GM19043 (cell line): ENCODE data around the gene LAP3.

Source experiments
- ATAC-seq: cut with Tn5 transposase; IDR thresholded peaks from one replicate; pipeline ENCODE4 v1.9.1; 2021; ENCODE audit warnings: low read depth; ENCODE audit not compliant: unreplicated experiment

LAP3 gene

DNA sequence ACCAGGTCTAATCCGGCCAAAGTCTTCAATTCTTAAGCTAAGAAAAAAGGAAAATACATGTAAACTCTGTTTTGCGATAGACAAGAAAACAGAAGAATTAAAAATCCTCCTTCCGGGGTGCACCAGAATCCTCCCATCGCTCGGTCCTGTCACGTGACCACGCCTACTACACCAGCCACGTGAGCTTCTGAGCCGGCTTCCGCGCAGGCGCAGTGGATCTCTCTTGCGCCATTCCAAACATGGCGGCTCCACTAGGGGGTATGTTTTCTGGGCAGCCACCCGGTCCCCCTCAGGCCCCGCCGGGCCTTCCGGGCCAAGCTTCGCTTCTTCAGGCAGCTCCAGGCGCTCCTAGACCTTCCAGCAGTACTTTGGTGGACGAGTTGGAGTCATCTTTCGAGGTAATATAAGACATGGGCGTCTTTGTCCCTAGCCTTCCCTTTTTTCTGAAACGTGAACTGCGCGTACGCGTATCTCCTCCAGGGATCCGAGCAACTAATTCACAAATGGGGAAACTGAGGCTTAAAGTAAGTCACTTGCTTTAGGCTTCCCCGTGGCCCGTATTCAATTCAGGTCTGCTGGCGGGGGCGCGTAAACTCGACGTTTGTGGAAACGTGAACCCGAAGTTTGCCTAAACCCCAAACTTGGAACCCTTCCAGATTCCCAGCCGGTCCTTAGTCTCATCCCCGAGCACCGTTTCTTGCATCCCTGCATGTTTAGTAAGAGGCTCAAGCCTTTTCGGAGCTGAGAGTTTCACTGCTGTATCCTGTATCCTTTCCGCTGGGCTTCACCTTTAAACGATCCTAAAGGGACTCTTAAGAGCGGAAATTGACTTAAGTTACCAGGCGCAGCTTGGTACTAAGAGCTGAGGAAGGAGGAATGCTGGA lies 37.7 kb downstream of the LAP3 start, which contains the start of gene MED28:
TSS of gene MED28 (plus strand) at position 226 of the 884 bp plus-strand sequence. CDS start at position 240, 14 bp downstream.
- ATAC-seq, result peak; percentile 91

DNA sequence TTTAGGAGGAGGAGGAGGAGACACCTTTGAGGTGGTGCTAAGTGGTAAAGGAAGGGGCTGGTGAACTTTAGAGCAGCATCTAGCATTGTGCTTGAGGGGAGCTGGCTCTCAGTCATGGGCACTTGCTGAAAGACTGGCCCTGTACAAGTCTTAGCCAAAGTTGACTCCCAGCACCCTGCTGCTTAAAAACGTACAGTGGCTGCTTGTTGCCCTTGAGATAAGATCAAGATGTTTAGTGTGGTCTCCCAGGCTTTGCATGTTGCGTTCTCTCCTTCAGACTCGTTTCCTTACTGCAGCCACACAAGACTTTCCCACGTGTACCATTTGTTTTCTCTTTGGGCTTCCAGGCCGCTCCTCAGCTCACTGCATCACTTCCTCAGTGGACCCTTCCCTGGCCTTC lies 39.3 kb downstream of the LAP3 start:
- ATAC-seq, result no peak

DNA sequence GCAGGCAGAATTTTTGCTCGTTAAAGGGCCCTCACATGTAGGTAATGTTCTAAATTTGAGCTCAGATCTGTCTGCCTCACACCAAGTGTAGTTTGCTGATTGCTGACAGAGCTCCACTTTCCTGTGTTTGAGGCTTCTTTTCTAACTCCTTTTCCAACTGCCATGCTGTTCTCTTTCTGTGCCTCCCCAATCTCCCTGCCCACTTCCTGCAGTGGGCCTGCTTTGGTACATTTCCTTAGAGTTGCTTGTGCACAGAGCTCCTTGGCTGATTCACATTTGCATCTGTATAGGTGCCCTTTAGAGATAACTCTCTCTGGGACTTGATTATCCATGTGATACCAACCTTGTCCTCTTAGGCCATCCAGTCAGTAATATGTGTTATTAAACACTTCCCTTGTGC lies 41.9 kb downstream of the LAP3 start:
- ATAC-seq, result no peak

DNA sequence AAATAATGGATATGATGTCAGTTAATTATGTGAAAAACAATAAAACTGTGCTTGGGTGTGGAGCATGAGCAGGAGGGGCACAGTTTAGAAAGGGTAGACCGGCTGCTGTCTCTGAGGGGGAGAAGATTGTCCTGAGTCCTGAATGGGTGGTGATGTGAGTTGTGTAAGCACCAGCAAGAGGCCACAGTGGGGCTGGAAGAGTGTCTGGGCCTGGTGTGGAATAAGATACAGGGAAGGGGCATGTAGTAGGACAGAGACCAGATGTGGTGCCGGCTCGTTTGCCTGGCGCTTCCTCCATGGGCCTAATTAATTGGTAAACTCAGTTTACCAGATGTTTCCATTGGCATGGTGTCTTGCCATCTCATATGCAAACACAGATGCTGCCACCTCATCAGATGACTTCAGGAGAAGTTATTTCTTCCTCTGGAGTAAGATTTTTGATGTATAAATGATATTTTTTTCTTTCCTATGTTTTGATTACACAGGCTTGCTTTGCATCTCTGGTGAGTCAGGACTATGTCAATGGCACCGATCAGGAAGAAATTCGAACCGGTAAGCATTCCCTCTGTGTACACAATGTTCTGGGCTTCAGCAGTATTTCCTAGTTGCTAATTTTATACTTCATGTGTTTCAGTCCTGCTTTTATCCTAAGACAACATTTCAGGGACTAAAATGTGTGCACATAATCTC lies 42.6 kb downstream of the LAP3 start:
- no peak for ATAC-seq

DNA sequence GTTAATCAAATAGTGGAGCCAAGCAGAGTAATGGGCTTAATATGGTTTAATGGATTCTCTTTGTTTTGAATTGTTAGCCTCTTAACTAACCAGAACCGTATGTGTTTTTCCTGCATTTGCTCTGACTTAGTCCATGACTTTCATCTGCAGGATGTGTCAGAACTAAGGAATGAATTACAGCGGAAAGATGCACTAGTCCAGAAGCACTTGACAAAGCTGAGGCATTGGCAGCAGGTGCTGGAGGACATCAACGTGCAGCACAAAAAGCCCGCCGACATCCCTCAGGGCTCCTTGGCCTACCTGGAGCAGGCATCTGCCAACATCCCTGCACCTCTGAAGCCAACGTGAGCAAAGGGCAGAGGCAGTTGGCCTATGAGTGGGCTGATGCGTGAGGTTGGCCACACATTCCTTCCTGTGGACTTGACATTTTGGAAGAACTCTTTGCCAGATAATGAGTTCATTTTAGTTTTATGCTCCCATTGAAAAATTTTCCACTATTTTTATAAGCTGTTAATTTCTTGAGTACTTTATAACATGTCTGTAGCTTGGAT lies 46.5 kb downstream of the LAP3 start:
- ATAC-seq, result no peak

DNA sequence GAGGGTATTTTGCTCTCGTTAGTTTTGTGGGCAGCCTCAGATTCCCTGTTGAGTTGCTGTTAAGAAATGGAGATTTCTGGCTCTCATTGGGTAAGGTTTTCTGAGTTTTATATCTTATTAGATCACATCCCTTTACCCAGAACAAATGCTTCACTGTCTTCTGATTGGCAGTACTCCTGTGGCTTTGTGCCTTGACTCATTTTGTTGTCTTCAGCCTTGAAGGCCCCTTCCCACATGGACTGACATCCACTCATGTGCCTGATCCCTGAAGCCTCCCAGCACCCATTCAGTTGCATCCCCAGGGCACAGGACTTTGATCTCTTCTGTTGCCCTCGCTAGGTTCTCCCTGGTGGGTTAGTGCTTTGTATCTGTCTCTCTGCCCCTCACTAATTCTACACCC lies 47.8 kb downstream of the LAP3 start:
- ATAC-seq, result no peak

DNA sequence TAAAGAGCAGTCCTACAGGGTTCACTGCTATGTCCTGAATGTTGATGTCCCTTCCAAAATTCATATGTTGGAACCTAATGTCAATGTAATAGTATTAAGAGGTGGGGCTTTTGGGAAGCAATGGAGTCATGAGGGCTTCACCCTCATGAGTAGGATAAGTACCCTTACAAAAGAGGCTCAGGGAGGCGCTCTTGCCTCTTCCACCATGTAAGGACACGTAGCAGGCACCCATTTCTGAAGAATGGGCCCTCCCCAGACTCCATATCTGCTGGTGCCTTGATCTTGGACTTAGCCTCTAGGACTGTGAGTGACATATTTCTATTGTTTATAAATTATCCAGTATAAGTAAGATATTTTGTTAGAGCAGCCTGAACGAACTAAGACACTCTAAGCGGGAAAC lies 53.2 kb downstream of the LAP3 start:
- ATAC-seq, result no peak

DNA sequence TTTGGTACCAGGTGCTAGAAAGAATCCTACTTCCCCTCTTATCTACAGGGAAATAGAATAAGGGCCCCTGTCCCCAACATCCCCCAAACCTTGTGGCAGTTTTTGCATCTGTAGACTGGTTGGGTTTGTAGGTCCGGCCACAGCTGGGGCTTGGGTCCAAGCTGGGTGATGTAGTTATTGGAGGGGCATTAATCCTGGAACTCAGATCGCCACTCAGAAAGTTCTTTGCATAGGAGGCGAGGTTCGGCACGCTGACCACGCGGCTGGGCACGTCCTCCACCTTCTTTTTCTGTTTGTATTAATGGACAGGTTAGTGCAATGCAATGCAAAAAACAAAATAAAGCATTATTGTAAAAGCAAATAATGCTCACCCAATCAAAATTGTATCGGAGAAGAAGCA lies 56.6 kb downstream of the LAP3 start:
- no peak for ATAC-seq

DNA sequence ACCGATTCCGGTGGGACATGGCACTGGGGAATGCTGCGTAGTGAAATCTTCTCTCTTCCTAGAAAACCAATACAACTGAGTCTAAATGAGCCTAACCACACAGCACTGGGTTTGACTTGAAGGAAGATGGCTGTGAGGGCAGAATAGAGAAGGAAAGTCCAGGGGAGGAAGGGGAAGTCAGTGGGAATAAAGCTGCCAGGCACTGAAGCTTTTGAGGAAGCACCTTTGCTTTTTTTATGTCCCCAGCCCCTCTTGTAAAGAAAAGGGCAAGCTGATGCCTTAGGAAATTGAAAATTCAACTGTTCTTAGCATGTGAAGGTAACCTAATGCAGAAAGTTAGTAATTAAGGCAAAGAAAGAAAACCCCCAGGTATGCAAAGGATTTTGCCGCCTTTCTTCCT lies 58.1 kb downstream of the LAP3 start:
- ATAC-seq, result no peak

DNA sequence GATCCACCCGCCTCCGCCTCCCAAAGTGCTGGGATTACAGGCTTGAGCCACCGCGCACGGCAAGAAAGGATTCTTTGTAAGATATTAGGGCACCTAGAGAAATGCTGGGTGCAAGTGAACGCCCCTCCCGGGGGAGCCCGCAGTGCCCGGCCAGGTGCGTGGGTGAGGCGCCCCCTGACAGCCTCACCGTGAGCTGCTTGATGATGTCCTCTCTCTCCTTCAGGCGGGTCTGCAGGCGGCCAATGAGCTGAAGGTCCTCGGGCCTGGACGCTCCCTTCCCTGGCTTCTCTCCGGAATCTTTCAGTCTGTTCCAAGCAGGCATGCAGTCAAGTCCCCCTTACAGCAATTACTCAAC lies 59.3 kb downstream of the LAP3 start:
- no peak for ATAC-seq

DNA sequence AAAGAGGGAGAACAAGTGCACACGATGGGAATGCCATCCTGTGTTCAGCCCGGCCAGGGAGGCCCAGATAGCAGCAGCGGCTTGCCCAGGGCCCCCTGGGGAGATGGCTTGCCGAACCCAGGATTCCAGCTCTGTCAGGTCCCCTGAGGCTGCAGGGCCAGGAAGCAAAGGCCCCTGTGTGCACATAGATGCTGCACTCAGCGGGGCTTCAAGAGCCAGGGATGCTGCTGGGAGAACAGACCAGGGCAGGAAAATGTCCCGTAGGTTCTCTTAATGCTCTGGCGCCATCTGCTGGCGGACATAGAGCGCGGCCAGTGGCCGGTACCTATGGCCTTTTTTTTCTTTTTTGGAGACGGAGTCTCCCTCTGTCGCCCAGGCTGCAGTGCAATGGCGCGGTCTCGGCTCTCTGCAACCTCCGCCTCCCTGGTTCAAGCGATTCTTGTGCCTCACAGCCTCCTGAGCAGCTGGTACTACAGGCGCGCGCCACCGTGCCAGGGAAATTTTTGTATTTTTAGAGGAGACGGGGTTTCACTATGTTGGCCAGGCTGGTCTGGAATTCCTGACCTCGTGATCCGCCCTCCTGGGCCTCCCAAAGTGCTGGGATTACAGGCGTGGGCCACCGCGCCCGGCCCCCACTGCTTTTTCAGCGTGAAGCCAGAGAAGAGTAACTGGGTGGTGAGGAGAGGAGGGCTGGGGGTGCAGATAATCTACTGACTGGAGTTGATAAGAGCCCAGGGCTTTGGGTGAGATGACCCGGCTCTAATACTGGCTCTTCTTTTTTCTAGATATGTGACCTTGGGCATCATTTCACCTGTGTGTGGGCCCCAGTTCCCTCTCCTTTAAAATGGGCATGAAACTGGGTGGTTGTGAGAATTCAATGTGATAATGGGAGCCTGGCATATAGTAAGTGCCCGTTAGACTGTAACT lies 60.0 kb downstream of the LAP3 start:
- peak; percentile 95 for ATAC-seq

DNA sequence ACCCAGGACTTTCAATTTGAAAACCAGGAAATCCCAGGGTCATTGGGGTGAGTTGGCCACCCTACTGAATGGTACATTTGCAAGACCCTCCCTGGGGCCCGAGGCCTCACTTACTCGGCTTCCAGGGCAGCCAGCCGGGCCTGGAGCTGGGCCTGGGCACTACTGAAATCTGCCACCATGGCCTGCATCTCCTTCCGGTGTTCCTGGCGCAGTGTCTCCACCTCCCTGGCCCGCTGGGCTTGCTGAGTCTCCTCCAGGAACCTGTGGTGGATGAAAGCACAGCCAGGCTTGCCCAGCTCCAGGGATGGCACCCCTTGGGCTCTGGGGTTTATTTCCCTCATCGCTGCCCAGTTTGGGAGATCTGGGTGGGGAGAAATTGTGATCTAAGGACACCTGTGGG lies 62.1 kb downstream of the LAP3 start:
- no peak for ATAC-seq

DNA sequence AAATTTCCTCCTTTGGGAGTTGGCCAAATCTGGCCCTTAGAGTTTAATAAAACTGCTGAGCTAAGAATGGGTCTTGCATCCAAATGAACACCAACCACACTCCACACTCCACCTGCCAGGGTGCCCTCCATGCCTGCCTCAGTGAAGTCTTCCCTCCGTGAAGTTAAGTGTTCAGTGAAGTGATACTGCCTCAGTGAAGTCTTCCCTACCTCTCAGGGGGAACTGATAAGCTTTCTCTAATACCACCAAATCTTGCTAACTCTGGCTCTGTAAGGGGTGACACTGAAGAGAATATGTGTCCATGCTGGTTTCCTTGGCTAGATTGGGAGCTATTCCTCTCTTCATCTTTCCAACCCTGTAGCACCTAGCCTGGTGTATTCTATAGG lies 65.4 kb downstream of the LAP3 start:
- no peak for ATAC-seq

DNA sequence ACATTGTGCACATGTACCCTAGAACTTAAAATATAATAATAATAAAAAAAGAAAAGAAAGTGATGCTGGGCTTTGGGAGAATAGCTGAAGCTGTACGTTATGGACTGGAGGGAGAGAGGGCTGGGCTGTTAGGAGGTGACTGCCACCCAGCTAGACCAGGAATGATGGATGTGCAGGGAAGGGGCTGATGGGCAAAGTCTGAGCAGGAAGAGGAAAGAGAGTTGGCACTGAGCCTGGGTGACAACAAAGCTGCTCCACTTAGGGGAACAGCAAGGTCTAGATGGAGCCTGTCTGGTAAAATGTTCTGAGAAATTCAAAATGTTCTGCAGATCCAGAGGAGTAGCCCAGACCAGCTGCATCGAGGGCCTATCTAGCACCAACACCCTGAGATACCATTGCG lies 69.7 kb downstream of the LAP3 start:
- no peak for ATAC-seq

DNA sequence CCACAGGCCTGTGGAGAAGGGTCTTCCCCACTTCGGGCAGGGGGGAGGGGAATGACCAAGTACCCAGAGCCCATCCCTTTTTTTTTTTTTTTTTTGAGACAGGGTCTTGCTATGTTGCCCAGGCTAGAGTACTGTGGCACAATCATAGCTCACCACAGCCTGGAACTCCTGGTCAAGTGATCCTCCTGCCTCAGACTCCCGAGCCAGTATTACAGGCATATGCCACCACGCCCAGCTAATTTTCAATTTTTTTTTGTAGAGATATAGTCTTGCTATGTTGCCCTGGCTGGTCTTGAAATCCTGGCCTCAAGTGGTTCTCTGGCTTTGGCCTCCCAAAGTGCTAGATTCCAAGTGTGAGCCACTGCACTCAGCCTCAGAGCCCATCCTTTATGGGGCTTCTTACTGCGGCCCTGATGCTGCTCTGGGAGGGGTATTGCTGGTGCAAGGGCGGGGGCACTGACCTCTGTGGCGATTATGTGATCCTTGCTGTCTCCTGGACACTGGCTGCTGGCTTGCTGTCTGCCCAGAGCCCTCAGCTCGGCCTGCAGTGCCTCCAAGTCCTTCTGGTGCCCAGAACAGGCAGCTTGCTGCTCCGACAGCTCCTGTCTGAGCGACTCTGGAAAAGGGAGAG lies 70.3 kb downstream of the LAP3 start:
- no peak for ATAC-seq

DNA sequence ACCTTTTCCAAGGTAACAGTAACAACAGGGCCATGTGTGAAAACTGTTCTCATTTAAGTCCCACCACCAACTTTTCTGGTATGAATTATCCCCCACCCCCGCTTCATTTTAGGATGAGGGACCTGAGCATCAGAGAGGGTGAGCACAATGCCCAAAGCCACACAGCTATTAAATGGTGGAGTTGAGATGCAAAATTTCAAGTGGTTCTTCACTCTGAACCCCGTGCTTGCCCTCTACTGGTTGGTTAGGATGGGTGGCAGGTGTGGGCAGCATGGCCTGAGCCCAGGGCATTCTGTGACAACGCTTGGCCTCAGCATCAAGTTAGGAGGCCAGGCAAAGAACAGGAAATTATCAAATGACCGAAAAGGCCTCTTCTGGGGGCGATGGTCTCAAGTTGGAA lies 70.9 kb downstream of the LAP3 start:
- no peak for ATAC-seq

DNA sequence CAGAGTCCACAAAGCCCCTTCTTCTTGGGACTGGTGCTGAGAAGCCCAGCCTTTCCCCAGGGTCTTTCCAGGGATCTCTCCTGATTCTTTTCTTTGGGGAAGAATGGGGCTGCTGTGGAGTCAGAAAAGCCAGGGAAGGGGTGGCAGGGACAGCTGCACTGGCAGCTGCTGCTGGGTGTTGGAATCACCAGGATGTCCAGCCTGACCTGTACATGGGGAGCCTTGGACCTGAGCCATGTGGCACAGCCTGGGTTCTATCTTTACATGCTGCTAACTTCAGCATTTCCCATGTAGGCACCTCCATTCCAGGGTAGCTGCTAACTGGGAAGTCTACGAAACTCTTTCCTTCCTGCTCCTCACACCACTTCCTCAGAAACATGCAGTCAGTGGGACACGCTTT lies 73.4 kb downstream of the LAP3 start:
- ATAC-seq, result no peak

DNA sequence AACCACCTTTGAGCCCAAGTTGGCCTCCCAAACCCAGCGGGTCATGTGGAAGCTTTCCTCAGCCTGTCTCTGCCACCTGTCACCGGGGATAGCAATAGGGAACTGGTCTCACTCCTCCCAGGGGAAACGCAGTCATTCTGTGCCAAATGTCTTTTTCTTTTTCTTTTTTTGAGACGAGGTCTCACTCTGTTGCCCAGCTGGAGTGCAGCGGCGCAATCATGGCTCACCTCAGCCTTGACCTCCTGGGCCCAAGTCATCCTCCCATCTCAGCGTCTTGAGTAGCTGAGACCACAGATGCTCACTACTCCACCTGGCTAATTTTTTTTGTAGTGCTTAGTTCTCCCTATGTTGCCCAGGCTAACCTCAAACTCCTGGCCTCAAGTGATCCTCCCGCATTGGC lies 77.7 kb downstream of the LAP3 start:
- no peak for ATAC-seq

DNA sequence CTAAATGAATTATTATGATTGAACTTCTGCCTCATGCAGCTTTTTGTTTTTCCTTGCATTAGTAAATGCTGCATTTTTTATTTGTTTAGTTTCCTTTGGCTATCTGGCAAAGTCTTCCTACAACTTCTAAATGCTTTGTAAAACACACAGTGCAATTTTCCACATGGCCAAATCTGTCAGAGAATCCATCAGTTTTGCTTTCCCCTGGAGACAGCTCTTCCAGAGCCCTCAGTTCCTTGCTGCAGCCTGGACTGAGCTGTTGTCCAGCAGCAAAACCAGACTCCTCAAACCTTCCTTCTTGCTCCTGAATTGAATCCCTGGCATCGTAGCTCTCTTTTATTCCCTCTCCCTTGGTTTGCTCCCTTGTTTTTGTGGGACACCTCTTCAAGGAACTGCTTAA lies 80.1 kb downstream of the LAP3 start:
- ATAC-seq, result no peak
